Putamen (tissue), 1 donor: ENCODE measurements around the gene PALM.
A peak's percentile ranks its signal among the peaks of the same experiment; 100 is the strongest.
"Not testable (repeated sequence)": the region's sequence is repeated elsewhere in the genome, so short reads cannot be mapped to it uniquely, and the experiment has no call there.

Experiments
- DNase-seq: peaks from one replicate; pipeline ENCODE4 v3.0.0-alpha.2; 2016; ENCODE audit warnings: low spot score

Gene PALM

GRCh38 chr19:709196-709964 is 645 bp downstream of the PALM start:
- DNase-seq: no peak

GRCh38 chr19:709965-710571 is 1.3 kb downstream of the PALM start:
- no peak for DNase-seq

GRCh38 chr19:710767-711166 is 2.0 kb downstream of the PALM start:
- no peak for DNase-seq

GRCh38 chr19:711254-711653 is 2.5 kb downstream of the PALM start:
- no peak for DNase-seq

GRCh38 chr19:715347-715746 is 6.6 kb downstream of the PALM start:
- no peak for DNase-seq

GRCh38 chr19:718251-718951 is 9.7 kb downstream of the PALM start:
- no peak for DNase-seq

GRCh38 chr19:718991-719512 is 10.3 kb downstream of the PALM start:
- peak; percentile 54 for DNase-seq

- no peak for DNase-seq
Measured at GRCh38 chr19:719636-720344, 11.1 kb downstream of the PALM start.

GRCh38 chr19:720345-721160 is 11.8 kb downstream of the PALM start:
- no peak for DNase-seq

GRCh38 chr19:722553-723101 is 13.9 kb downstream of the PALM start:
- DNase-seq: no peak

GRCh38 chr19:723247-723646 is 14.5 kb downstream of the PALM start:
- DNase-seq: no peak

- DNase-seq: no peak
Measured at GRCh38 chr19:723714-724113, 15.0 kb downstream of the PALM start.

- no peak for DNase-seq
Measured at GRCh38 chr19:725461-726089, 16.8 kb downstream of the PALM start.

GRCh38 chr19:726993-727956 is 18.5 kb downstream of the PALM start:
- no peak for DNase-seq

- DNase-seq: no peak
Measured at GRCh38 chr19:728011-728410, 19.3 kb downstream of the PALM start.

GRCh38 chr19:729564-729963 is 20.8 kb downstream of the PALM start:
- not testable (repeated sequence) for DNase-seq

- no peak for DNase-seq
Measured at GRCh38 chr19:729965-730668, 21.4 kb downstream of the PALM start.

GRCh38 chr19:731000-731399 is 22.3 kb downstream of the PALM start:
- DNase-seq: no peak
